Measurements from ENCODE around the gene HIGD2A.

HIGD2A gene

GRCh38 chr5:176415952-176416924, 27.7 kb downstream of the HIGD2A start, which contains the start of gene CLTB:
TSS of gene CLTB (minus strand) at chr5:176416539. CDS start at chr5:176416363, 176 bp downstream.
- H3K9me3 ChIP-seq (ENCODE audit: control extremely low read depth in 1 of 5, control insufficient read depth in 4 of 5, insufficient read depth in 2 of 5, low read depth in 1 of 5, low read length in 4 of 5), result peaks cover 0 to 5% (median 0%) of the 10 kb centered on the region in 5 experiments
- no peaks in the 10 kb centered on the region for H3K36me3 ChIP-seq (ENCODE audit: control insufficient read depth in 4 of 4, insufficient read depth in 4 of 4, low read length in 3 of 4)
- peaks cover 2 to 15% (median 14%) of the 10 kb centered on the region in 4 experiments for H3K4me1 ChIP-seq (ENCODE audit: control extremely low read depth in 1 of 4, control insufficient read depth in 4 of 4, insufficient read depth in 4 of 4, low read length in 3 of 4)
- no peaks in the 10 kb centered on the region for H3K27me3 ChIP-seq (replicated peaks in 2 of 5; ENCODE audit: control insufficient read depth in 4 of 5, insufficient read depth in 5 of 5, low read length in 4 of 5)
- ChIA-PET POLR2A (interaction anchor here (1.3 to 1.7 kb wide), 2 partner anchors 32 to 122 kb away, joined by 5 to 8 read pairs; partner anchors contain the start of gene FAF2), CTCF (interaction anchor here (0.6 to 2.2 kb wide), 22 partner anchors 9 to 664 kb away, joined by 3 to 13 read pairs (median 4); partner anchors contain the start of genes FAF2 and RNF44)
- 1% methylated on average over 99 of the region's 107 CpGs for WGBS (ENCODE audit: insufficient coverage)
- H3K4me3 ChIP-seq (ENCODE audit: control insufficient read depth in 1 of 7, extremely low read depth in 1 of 7, insufficient read depth in 4 of 7, low read depth in 2 of 7, low read length in 6 of 7), result peak within 1 kb of the TSS; percentile 46 to 85 (median 75)
- H3K27ac ChIP-seq (ENCODE audit: insufficient read depth in 1 of 2, low read depth in 1 of 2, low read length in 2 of 2, poor library complexity in 1 of 2, severe bottlenecking in 2 of 2), result peak within 1 kb of the TSS in 1 of 2 experiments; percentile 65
- peak; percentile 87 to 93 (median 93) for DNase-seq

- Histone ChIP-seq H3K4me3 (ENCODE audit: control insufficient read depth in 1 of 7, extremely low read depth in 1 of 7, insufficient read depth in 4 of 7, low read depth in 2 of 7, low read length in 6 of 7) (peak overlapping the region in 4 of 7 experiments; percentile 46 to 80 (median 76)), H3K27me3 (replicated peaks in 2 of 5; ENCODE audit: control insufficient read depth in 4 of 5, insufficient read depth in 5 of 5, low read length in 4 of 5) (no peaks in the 10 kb centered on the region), H3K9me3 (ENCODE audit: control extremely low read depth in 1 of 5, control insufficient read depth in 4 of 5, insufficient read depth in 2 of 5, low read depth in 1 of 5, low read length in 4 of 5) (peaks cover 0 to 6% (median 0%) of the 10 kb centered on the region in 5 experiments), H3K27ac (ENCODE audit: insufficient read depth in 1 of 2, low read depth in 1 of 2, low read length in 2 of 2, poor library complexity in 1 of 2, severe bottlenecking in 2 of 2) (no peak overlapping the region), H3K4me1 (ENCODE audit: control extremely low read depth in 1 of 4, control insufficient read depth in 4 of 4, insufficient read depth in 4 of 4, low read length in 3 of 4) (peaks cover 2 to 15% (median 14%) of the 10 kb centered on the region in 4 experiments), H3K36me3 (ENCODE audit: control insufficient read depth in 4 of 4, insufficient read depth in 4 of 4, low read length in 3 of 4) (no peaks in the 10 kb centered on the region)
- ChIA-PET CTCF (interaction anchor here (0.7 to 2.2 kb wide), 19 partner anchors 9 to 179 kb away, joined by 3 to 13 read pairs (median 4); partner anchors contain the start of genes FAF2 and RNF44), POLR2A (interaction anchor here (1.3 to 1.7 kb wide), 2 partner anchors 31 to 121 kb away, joined by 5 to 8 read pairs; partner anchors contain the start of gene FAF2)
- DNase-seq, result no peak
- 87% methylated on average over 9 of the region's 11 CpGs for WGBS (ENCODE audit: insufficient coverage)
These were observed 28.4 kb downstream of the HIGD2A start for GRCh38 chr5:176416965-176417364.

- ChIA-PET POLR2A (no interaction called here), CTCF (interaction anchor here (1.0 to 1.7 kb wide), 6 partner anchors 11 to 152 kb away, joined by 3 to 6 read pairs (median 4); no protein-coding TSS in a partner anchor)
- no peaks in the 10 kb centered on the region for H3K36me3 ChIP-seq (ENCODE audit: control insufficient read depth in 4 of 4, insufficient read depth in 4 of 4, low read length in 3 of 4)
- no peak for DNase-seq
- H3K9me3 ChIP-seq (ENCODE audit: control extremely low read depth in 1 of 5, control insufficient read depth in 4 of 5, insufficient read depth in 2 of 5, low read depth in 1 of 5, low read length in 4 of 5), result peaks cover 0 to 6% (median 0%) of the 10 kb centered on the region in 5 experiments
- no peak overlapping the region for H3K27ac ChIP-seq (ENCODE audit: insufficient read depth in 1 of 2, low read depth in 1 of 2, low read length in 2 of 2, poor library complexity in 1 of 2, severe bottlenecking in 2 of 2)
- H3K27me3 ChIP-seq (replicated peaks in 2 of 5; ENCODE audit: control insufficient read depth in 4 of 5, insufficient read depth in 5 of 5, low read length in 4 of 5), result no peaks in the 10 kb centered on the region
- no peak overlapping the region for H3K4me3 ChIP-seq (ENCODE audit: control insufficient read depth in 1 of 7, extremely low read depth in 1 of 7, insufficient read depth in 4 of 7, low read depth in 2 of 7, low read length in 6 of 7)
- H3K4me1 ChIP-seq (ENCODE audit: control extremely low read depth in 1 of 4, control insufficient read depth in 4 of 4, insufficient read depth in 4 of 4, low read length in 3 of 4), result peaks cover 2 to 15% (median 14%) of the 10 kb centered on the region in 4 experiments
- WGBS (ENCODE audit: insufficient coverage), result 95% methylated on average over 9 of the region's 9 CpGs
These were observed 29.7 kb downstream of the HIGD2A start for GRCh38 chr5:176418251-176418650.

DNA sequence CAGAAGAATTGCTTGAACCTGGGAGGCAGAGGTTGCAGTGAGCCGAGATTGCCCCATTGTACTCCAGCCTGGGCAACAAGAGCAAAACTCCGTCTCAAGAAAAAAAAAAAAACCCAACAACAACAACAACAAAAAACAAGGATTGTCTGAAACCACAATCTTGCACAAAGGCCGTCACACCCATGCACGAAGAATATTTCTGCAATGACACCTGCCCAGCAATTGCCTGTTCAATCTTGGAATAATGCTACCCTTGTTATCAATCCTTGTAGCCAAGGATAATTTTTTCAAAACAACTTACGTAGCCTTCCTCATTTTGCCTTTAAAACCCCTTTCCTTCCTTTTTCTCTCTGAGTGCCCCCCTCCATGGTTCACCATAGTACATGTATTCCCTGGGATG, 31.5 kb downstream of the HIGD2A start:
- CTCF ChIA-PET, result no interaction called here
- WGBS (ENCODE audit: insufficient coverage), result 83% methylated on average over 3 of the region's 5 CpGs

GRCh38 chr5:176420972-176421544, 32.5 kb downstream of the HIGD2A start:
- CTCF ChIA-PET, result no interaction called here
- no peak overlapping the region for H3K27ac ChIP-seq (ENCODE audit: insufficient read depth in 1 of 2, low read depth in 1 of 2, low read length in 2 of 2, poor library complexity in 1 of 2, severe bottlenecking in 2 of 2)
- no peaks in the 10 kb centered on the region for H3K36me3 ChIP-seq (ENCODE audit: control insufficient read depth in 4 of 4, insufficient read depth in 4 of 4, low read length in 3 of 4)
- no CpG with 5 or more reads among the region's 2 CpGs for WGBS (ENCODE audit: insufficient coverage)
- peak in 1 of 3 donors; percentile 24 for DNase-seq
- POLR2A ChIA-PET, result no interaction called here
- H3K9me3 ChIP-seq (ENCODE audit: control extremely low read depth in 1 of 5, control insufficient read depth in 4 of 5, insufficient read depth in 2 of 5, low read depth in 1 of 5, low read length in 4 of 5), result peaks cover 0 to 6% (median 0%) of the 10 kb centered on the region in 5 experiments
- H3K4me1 ChIP-seq (ENCODE audit: control extremely low read depth in 1 of 4, control insufficient read depth in 4 of 4, insufficient read depth in 4 of 4, low read length in 3 of 4), result peaks cover 2 to 8% (median 8%) of the 10 kb centered on the region in 4 experiments
- no peaks in the 10 kb centered on the region for H3K27me3 ChIP-seq (replicated peaks in 2 of 5; ENCODE audit: control insufficient read depth in 4 of 5, insufficient read depth in 5 of 5, low read length in 4 of 5)
- no peak overlapping the region for H3K4me3 ChIP-seq (ENCODE audit: control insufficient read depth in 1 of 7, extremely low read depth in 1 of 7, insufficient read depth in 4 of 7, low read depth in 2 of 7, low read length in 6 of 7)

More for the DNA sequence above, 31.5 kb downstream of the HIGD2A start:
- peaks cover 0 to 6% (median 0%) of the 10 kb centered on the region in 5 experiments for H3K9me3 ChIP-seq (ENCODE audit: control extremely low read depth in 1 of 5, control insufficient read depth in 4 of 5, insufficient read depth in 2 of 5, low read depth in 1 of 5, low read length in 4 of 5)
- DNase-seq, result no peak
- peaks cover 2 to 15% (median 14%) of the 10 kb centered on the region in 4 experiments for H3K4me1 ChIP-seq (ENCODE audit: control extremely low read depth in 1 of 4, control insufficient read depth in 4 of 4, insufficient read depth in 4 of 4, low read length in 3 of 4)
- no peaks in the 10 kb centered on the region for H3K36me3 ChIP-seq (ENCODE audit: control insufficient read depth in 4 of 4, insufficient read depth in 4 of 4, low read length in 3 of 4)
- no peak overlapping the region for H3K27ac ChIP-seq (ENCODE audit: insufficient read depth in 1 of 2, low read depth in 1 of 2, low read length in 2 of 2, poor library complexity in 1 of 2, severe bottlenecking in 2 of 2)
- no peak overlapping the region for H3K4me3 ChIP-seq (ENCODE audit: control insufficient read depth in 1 of 7, extremely low read depth in 1 of 7, insufficient read depth in 4 of 7, low read depth in 2 of 7, low read length in 6 of 7)
- POLR2A ChIA-PET, result no interaction called here
- H3K27me3 ChIP-seq (replicated peaks in 2 of 5; ENCODE audit: control insufficient read depth in 4 of 5, insufficient read depth in 5 of 5, low read length in 4 of 5), result no peaks in the 10 kb centered on the region

DNA sequence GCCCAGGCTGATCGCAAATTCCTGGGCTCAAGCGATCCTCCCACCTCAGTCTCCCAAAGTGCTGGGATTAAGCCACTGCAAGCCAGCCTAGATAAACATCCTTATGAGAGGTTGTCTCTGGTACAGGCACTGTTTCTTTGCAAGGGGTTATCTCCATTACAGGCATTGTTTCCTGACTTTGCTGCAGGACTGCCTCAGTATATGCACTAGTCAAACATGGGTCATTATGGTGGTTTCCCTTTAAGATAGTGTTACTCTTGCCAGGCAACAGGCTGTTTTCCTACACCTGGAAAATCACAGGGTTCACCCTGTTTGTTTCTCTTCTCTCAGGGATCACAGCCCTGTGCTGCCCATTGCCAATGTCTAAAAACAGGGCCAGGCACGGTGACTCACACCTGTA, 35.6 kb downstream of the HIGD2A start:
- Histone ChIP-seq H3K4me1 (ENCODE audit: control extremely low read depth in 1 of 4, control insufficient read depth in 4 of 4, insufficient read depth in 4 of 4, low read length in 3 of 4) (no peaks in the 10 kb centered on the region), H3K9me3 (ENCODE audit: control extremely low read depth in 1 of 5, control insufficient read depth in 4 of 5, insufficient read depth in 2 of 5, low read depth in 1 of 5, low read length in 4 of 5) (peaks cover 0 to 6% (median 0%) of the 10 kb centered on the region in 5 experiments), H3K4me3 (ENCODE audit: control insufficient read depth in 1 of 7, extremely low read depth in 1 of 7, insufficient read depth in 4 of 7, low read depth in 2 of 7, low read length in 6 of 7) (no peak overlapping the region), H3K27me3 (replicated peaks in 2 of 5; ENCODE audit: control insufficient read depth in 4 of 5, insufficient read depth in 5 of 5, low read length in 4 of 5) (no peaks in the 10 kb centered on the region), H3K27ac (ENCODE audit: insufficient read depth in 1 of 2, low read depth in 1 of 2, low read length in 2 of 2, poor library complexity in 1 of 2, severe bottlenecking in 2 of 2) (no peak overlapping the region), H3K36me3 (ENCODE audit: control insufficient read depth in 4 of 4, insufficient read depth in 4 of 4, low read length in 3 of 4) (no peaks in the 10 kb centered on the region)
- CTCF ChIA-PET, result no interaction called here
- WGBS (ENCODE audit: insufficient coverage), result 100% methylated on average over 2 of the region's 3 CpGs
- POLR2A ChIA-PET, result interaction anchor here (0.6 kb wide), 1 partner anchor 1133 kb away, joined by 3 read pairs; no protein-coding TSS in a partner anchor
- DNase-seq, result no peak
